Lung microvascular endothelial cell (primary cell): ENCODE data around the gene MAP2K5. TPM values are rescaled to one million over a fixed set of nuclear protein-coding genes. Genes with fewer than 3 reads are reported as not detected.

ENCODE experiments used
- DNase-seq, 2 donors: peaks; one replicate each; pipeline versions ENCODE4 v3.0.0 to v3.0.0-alpha.2; 2010; ENCODE audit warnings: low read depth in 2 of 2
- total RNA-seq: library from RNA; depleted of rRNA; stranded (reverse); fragments of >200 nt; gene quantifications from 2 replicates; pipeline ENCODE4 v1.2.1, GENCODE V29; 2014

Gene MAP2K5
- total RNA-seq, 1 donor from 2014 or later = 2.8 TPM

DNA sequence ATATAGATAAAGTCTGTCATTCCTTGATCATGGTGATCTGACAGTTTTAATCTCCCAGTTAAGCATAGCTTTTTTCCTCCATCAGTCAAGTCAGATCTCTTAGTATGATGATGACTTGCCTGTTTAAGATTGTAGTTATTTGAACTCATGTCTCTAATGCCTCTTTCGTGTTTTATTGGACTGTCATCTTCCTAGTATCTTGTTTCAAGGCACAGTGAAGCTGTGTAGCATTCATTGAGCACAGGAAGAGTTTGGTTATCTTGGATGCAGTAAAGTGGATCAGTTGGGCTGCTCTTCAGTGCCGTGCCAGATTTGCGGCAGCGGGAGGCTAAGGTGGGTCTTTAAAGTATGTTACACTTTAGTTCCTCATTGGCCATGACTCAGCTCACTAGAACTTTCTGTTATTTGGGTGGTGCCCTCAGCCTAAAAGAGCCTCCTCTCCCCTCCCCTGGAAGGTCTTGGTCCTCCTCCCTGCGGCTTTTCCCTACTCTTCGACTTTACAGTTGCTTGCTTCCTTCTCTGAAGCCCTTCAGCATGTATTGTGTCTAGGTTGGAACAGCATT, 237.1 kb downstream of the MAP2K5 start:
- DNase-seq = no peak

DNA sequence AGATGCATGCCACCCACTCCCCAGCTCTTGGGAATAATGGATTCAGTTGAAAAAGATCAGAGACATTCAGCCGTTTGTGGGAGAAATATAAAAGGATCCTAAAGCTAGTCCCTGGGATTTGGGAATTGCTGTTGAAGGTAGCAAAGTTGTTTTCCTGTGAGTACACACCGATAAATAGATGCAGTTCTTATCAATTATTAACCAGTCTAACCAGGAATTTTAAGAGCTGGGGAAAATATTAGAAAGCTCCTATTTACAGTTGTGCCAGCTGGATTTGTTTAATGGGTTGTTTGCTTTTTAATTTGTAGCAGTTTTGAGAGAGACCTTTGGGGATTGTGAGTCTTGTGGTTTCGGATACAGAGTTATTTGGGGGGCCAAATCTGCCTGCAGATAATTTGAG, 238.6 kb downstream of the MAP2K5 start:
- no peak for DNase-seq

DNA sequence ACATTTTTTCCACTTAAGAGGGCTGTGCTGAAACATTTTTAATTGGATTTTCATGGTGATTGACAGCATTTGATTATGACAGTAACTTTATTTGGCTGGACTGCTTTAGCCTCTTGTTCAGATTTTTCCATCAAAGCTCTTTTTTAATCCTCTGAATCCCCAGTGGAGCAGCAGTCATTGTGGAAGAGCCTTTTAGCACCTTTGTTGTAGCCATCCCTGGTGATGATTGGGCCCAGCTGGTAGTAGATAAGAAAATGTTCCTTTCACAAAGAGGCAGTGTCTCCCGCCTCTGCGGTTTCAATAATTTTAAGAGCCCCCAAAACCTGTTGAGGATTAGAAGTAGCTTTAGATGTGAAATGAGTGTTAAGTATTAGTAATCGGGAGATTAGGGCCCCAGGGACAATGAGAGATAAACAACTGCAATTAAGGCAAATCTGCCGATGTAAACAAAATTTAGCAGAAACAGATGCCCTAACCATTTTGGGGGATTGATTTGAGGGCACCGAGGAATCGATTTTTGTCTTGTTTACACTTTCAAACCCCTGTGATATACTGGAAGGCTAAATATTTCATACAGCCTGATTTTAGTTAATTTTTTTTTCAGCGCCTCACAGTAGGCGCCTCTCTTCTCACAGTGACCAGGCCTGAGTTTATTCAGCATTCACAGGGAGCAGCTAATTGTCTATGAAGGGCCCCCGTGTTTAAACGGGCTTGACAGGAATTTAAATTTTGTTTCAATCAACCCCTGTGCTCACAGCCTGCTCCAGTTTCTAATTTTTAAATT, 239.6 kb downstream of the MAP2K5 start:
- DNase-seq = no peak

GRCh38 chr15:67782691-67782991, 240.1 kb downstream of the MAP2K5 start:
- DNase-seq = peak in 1 of 2 donors; percentile 35

- no peak for DNase-seq
These were observed 240.8 kb downstream of the MAP2K5 start for GRCh38 chr15:67783303-67783702.

- DNase-seq = no peak
These were observed 241.7 kb downstream of the MAP2K5 start for GRCh38 chr15:67784090-67784781.

DNA sequence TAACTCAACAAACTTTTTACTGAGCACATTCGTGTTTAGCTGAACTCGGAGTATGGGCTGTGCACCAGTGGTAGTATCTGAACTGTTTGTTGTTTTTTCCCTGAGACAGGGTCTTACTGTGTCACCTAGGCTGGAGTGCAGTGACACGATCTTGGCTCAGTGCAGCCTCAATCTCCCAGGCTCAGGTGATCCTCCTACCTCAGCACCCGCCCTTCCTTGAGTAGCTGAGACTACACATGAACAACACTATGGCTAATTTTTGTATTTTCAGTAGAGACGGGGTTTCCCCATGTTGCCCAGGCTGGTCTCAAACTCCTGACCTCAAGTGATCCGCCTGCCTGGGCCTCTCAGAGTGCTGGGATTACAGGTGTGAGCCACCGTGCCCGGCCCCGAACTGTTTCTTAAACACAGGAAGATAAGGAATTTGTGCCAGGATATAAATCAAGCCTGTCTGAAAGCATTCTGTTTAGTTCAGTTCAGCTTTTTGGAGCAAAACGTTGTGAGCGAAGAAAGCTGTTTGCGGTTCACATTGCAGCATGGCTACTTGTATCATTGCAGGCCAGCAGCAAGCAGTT, 242.4 kb downstream of the MAP2K5 start:
- DNase-seq = no peak

DNA sequence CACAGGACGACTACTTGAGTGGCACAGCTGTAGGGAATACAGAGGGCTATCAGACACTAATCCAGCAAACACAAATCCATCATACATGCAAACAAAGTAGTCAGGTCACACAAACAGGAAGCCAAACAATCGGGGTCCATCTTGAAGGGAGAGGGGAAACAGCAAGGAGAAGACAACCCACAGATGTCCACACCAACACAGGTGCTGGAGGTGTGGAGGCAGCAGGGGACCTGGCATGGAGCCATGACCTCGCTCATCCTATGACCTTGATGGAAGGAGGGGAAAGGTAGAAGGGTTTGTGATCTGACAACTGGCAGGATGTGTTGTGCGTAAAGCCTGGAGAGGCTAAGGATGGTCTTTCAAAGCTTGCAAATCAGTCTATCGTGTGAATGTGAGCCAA, 242.9 kb downstream of the MAP2K5 start:
- DNase-seq = no peak

GRCh38 chr15:67786646-67787045, 244.1 kb downstream of the MAP2K5 start:
- no peak for DNase-seq

DNA sequence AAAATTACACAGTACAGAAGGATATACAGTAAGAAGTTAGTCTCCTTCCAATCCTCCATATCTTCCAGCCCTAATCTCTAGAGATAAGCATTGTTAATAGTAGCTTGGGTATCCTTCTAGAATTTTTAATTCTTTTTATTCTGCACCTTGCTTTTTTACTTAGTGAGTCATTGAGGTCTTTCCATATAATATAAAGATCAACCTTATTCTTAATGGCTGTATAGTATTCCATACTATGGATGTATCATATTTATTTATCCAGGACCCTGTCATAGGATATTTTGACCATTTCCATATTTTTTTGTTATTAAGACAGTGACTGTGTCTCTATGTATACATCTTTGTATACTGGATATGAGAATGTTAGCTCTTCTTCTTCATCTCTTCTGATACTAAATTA, 246.5 kb downstream of the MAP2K5 start:
- no peak for DNase-seq

DNA sequence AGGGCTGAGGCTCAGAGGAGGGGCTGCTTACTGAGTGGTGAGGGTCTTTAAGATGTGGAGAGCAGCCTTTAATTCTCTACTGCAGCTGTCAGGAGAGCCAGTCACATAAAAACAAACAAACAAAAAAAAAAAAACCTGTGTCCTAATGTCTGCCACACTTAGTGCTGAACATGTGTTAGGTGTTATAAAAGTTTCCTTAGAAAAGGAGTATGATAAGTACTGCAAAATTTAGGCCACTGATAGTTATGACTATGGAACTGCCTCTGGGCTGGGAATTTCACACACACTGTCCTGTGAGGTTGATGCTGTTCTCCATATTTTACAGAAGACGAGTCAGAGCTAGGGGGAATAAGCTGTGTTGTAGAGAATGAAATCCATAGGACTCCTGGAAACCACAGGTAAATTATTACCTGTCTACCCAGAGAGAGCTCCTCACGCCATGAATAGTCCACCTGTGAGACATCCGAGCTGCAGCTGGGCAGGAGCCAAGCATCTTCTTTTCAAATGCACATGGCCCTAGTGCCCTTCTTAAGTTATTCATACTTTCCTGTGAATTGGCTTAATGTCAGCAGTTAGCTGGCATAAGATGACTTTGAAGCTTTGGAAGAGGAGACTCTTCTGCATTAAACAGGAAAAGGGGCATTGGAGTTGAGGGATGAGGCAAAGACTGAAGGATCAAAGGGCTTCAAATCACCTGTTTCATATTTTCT, 248.3 kb downstream of the MAP2K5 start:
- no peak for DNase-seq

- DNase-seq = no peak
These were observed 249.9 kb downstream of the MAP2K5 start for GRCh38 chr15:67792250-67792942.

DNA sequence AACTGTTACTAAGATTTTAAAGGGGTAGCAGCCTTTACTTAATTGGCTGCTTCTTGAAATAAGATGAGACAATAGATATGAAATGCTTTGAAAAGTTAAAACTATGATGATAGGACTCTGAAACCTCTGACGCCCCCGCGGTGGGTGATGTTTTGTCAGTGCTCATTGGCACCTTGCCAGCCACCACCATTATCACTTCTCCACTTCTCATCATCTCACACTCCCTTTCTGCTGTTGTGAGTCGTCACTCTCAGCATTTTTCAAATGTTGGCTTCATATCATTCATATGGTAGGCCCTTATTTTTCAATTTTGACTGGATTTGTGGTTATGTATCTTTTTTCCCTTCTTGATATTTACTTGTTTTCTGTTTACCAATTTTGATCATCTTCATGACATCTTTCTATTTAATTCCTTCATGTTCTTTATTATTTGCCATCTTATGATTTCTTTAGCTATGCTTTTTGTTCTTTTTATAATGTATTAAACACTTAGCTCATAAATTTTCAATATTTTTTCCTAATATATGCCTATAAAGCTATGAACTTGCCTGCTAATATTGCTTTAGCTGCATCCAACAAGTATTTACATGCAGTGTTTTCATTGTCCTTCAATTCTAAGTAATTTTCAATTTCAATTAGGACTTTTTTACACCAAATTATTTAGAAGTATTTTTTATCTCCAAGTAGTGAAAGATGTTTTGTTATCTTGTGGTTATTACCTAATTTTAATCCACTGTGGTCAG, 252.5 kb downstream of the MAP2K5 start:
- DNase-seq = no peak

- DNase-seq = peak; percentile 38 to 53
These were observed 254.0 kb downstream of the MAP2K5 start for GRCh38 chr15:67796196-67797127.

- peak in 1 of 2 donors; percentile 26 for DNase-seq
These were observed 257.3 kb downstream of the MAP2K5 start for GRCh38 chr15:67799801-67800205.

GRCh38 chr15:67801142-67801541, 258.6 kb downstream of the MAP2K5 start:
- DNase-seq = no peak

DNA sequence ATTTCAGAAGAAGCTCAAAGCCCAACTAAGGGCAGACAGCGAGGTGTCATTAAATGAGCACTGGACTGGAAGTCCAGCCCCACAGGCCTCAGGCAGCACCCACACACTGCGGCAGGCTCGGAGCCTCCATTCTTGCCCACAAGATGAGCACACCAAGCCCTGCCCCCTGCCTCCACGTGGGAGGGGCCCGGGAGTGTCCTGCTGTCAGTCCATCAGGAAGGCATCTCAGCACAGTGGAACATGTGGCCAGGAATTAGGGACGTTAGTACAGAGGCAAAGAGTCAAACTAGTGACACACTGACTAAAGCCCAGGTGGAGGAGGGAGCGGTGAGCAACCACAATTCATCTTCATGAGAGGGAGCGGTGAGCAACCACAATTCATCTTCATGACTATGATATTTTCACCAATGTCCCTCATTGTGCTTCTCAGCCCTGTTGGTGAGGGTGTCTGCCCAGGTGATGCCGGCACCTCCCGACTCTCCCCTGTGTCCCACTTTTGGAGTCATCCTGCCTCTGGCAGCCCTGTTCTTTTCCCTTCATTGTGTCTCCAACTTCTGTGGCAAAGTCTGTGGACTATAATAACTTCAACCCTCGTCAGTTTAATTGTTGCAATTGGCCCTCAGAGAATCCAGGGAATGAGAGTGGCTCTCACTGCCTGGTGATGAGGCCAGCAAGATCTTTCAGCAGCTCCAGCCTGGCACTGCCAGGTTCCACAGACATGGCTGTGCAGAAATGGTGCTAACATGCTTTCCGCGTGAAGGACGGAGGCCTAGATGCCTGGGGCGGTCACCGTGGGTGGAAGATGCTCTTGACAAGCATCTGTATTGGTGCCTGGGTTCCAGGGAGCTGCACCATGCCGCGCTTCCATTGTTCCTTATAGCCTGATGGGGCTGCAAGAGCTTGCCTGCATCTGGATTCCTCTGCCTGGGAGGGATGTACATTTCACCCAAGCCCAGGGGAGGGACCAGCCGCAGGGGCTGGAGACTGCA, 259.7 kb downstream of the MAP2K5 start:
- DNase-seq = no peak

DNA sequence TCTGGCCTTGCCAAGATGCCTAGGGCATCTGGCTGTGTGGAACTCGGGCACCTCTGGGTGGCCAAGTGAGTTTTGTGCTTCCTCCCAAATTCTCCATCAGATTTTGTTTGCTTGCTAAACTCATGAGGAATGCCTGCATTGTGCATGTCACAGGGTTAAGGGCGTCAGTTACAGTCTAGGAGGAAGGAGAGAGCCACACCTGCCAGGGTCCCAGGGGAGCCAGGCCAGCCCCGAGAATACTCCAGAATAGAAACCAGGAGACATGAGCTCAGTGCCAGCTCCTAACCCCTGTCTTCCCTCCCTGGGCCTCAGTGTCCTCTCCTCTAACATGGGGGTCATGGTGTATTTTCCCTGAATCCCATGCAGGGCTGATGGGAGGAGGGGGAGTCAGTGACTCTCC, 260.8 kb downstream of the MAP2K5 start:
- DNase-seq = no peak
